Thyroid gland (tissue), 4 donors: Measurements from ENCODE around the gene KCTD6. TPM values are rescaled to one million over a fixed set of nuclear protein-coding genes. Genes with fewer than 3 reads are reported as not detected.

Source experiments
- DNase-seq, 2 donors: peaks; one replicate each; pipeline ENCODE4 v3.0.0-alpha.2; 2019
- H3K27ac ChIP-seq, 3 donors: fragments of 200-600 bp; sonication (generic); 1 replicate in 2 of 3; 2 replicates in 1 of 3; pipeline ENCODE4 v1.5.1; 2016 to 2019; ENCODE audit warnings: mild to moderate bottlenecking in 1 of 3, moderate library complexity in 1 of 3
- H3K27me3 ChIP-seq: fragments of 200-600 bp; sonication (generic); one replicate; pipeline ENCODE4 v1.5.1; 2019
- H3K36me3 ChIP-seq, 2 donors: fragments of 200-600 bp; sonication (generic); one replicate each; pipeline ENCODE4 v1.5.1; 2016 to 2019
- H3K4me1 ChIP-seq, 2 donors: fragments of 200-600 bp; sonication (generic); one replicate each; pipeline ENCODE4 v1.5.1; 2017 to 2019
- H3K4me3 ChIP-seq, 3 donors: fragments of 200-600 bp; sonication (generic); replicated peaks in 1 of 3; 1 replicate in 2 of 3; 2 replicates in 1 of 3; pipeline ENCODE4 v1.5.1; 2016; ENCODE audit warnings: mild to moderate bottlenecking in 1 of 3
- H3K9me3 ChIP-seq: fragments of 200-600 bp; sonication (generic); one replicate; pipeline ENCODE4 v1.5.1; 2017
- POLR2A ChIP-seq, 2 donors: fragments of 450-650 bp; IDR thresholded peaks; one replicate each; pipeline ENCODE4 v1.6.1; 2017; ENCODE audit warnings: antibody characterized with exemption in 2 of 2, mild to moderate bottlenecking in 2 of 2, moderate library complexity in 1 of 2
- WGBS, 2 donors: methylation state at CpG; one replicate each; pipeline ENCODE4 v1.1.5; 2017; 5-methylcytosine and 5-hydroxymethylcytosine counted together
- intact Hi-C: fragments of 100-400 bp; cut with DNase I; formaldehyde crosslinking; loops from one replicate; pipeline ENCODE4 v1.15.1; 2023
- total RNA-seq, 4 donors: library from RNA; depleted of rRNA; stranded (reverse); fragments of >200 nt; gene quantifications; one replicate each; pipeline ENCODE4 v1.2.3, GENCODE V29; 2016
- TF ChIP-seq, protein P1 (sequence below), 6 experiments: fragments of 200-600 bp in 3 of 6; fragments of 450-650 bp in 3 of 6; sonication (generic) in 3 of 6; IDR thresholded peaks; one replicate each; pipeline ENCODE4 v1.5.1; 2016 to 2019; ENCODE audit warnings: antibody characterized with exemption in 6 of 6, mild to moderate bottlenecking in 2 of 6, inconsistent platforms in 1 of 6, moderate library complexity in 1 of 6

Gene KCTD6
- total RNA-seq, 4 donors from 2014 or later = 16.6 to 33.6 (median 21.3) TPM

- WGBS, 2 donors = 79 to 88% methylated on average over 3 of the region's 3 CpGs
- DNase-seq = no peak
- intact Hi-C loops = no loop called here
- Histone ChIP-seq H3K4me3 (no peak overlapping the region), H3K27me3 (no peaks in the 10 kb centered on the region), H3K36me3 (no peaks in the 10 kb centered on the region), H3K9me3 (no peaks in the 10 kb centered on the region), H3K27ac (no peak overlapping the region), H3K4me1 (no peaks in the 10 kb centered on the region)
- TF ChIP-seq, protein P1, sequence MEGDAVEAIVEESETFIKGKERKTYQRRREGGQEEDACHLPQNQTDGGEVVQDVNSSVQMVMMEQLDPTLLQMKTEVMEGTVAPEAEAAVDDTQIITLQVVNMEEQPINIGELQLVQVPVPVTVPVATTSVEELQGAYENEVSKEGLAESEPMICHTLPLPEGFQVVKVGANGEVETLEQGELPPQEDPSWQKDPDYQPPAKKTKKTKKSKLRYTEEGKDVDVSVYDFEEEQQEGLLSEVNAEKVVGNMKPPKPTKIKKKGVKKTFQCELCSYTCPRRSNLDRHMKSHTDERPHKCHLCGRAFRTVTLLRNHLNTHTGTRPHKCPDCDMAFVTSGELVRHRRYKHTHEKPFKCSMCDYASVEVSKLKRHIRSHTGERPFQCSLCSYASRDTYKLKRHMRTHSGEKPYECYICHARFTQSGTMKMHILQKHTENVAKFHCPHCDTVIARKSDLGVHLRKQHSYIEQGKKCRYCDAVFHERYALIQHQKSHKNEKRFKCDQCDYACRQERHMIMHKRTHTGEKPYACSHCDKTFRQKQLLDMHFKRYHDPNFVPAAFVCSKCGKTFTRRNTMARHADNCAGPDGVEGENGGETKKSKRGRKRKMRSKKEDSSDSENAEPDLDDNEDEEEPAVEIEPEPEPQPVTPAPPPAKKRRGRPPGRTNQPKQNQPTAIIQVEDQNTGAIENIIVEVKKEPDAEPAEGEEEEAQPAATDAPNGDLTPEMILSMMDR (IDR thresholded peaks at IDR 0.05) = no peak
- no peak for TF ChIP-seq POLR2A (IDR thresholded peaks at IDR 0.05)
Observed at GRCh38 chr3:58544541-58544940, 52.6 kb downstream of the KCTD6 start.

DNA sequence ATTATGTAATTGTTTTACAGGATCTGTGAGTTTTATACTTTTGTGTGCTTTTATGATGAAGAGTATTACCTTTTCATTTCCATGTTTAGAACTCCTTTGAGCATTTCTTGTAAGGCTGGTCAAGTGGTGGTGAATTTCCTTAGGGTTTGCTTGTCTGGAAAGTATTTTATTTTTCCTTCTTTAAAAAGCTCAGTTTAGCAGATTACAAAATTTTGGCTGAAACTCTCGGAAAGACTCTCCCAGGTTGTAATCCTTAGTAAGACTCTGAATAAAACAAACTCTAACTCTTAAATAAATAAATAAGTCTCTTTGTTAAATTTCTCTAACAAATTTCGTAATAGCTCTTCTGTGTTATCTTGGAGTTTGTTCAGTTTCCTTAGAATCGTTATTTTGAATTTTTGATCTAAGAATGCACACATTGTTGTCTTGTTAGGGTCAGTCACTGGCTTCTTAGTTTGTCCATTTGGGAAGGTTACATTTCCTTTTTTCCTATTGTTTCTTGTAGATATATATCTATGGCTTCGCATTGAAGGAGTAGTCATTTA lies 59.8 kb downstream of the KCTD6 start:
- no peak overlapping the region for H3K27ac ChIP-seq
- no peak for DNase-seq
- intact Hi-C loops = no loop called here
- H3K4me3 ChIP-seq = no peak overlapping the region
- no peak for TF ChIP-seq POLR2A (IDR thresholded peaks at IDR 0.05)
- WGBS, 2 donors = 77 to 80% methylated on average over 4 of the region's 4 CpGs
- H3K9me3 ChIP-seq = no peaks in the 10 kb centered on the region
- H3K27me3 ChIP-seq = no peaks in the 10 kb centered on the region
- no peaks in the 10 kb centered on the region for H3K4me1 ChIP-seq
- H3K36me3 ChIP-seq = no peaks in the 10 kb centered on the region

Other genes starting within 250 kb of the KCTD6 start
- 10 to 100 TPM; 13.4 to 19.9 (median 15.7) TPM for gene RPP14, start 185.9 kb upstream of the KCTD6 start, total RNA-seq
- 10 to 100 TPM in 3 of 4 donors, 1 to 10 TPM in 1; 8.4 to 19.8 (median 18.6) TPM for gene HTD2, start 185.6 kb upstream of the KCTD6 start, total RNA-seq
- 100 to 1,000 TPM in 3 of 4 donors, 10 to 100 TPM in 1; 98.6 to 139 (median 123) TPM for gene PXK, start 159.2 kb upstream of the KCTD6 start, total RNA-seq
- gene PDHB, start 58.3 kb upstream of the KCTD6 start, total RNA-seq = 100 to 1,000 TPM in 1 of 4 donors, 10 to 100 TPM in 3; 51.5 to 139 (median 77.0) TPM
- gene ACOX2, start 45.1 kb downstream of the KCTD6 start, total RNA-seq = 10 to 100 TPM; 17.8 to 62.2 (median 37.4) TPM
- gene FAM107A, start 85.3 kb downstream of the KCTD6 start, total RNA-seq = 100 to 1,000 TPM in 1 of 4 donors, 10 to 100 TPM in 3; 62.3 to 137 (median 83.3) TPM
- under 1 TPM in 1 of 4 donors, not detected in 3; 0.67 TPM for gene FAM3D, start 174.7 kb downstream of the KCTD6 start, total RNA-seq